ENCODE data around the gene SUN5.

Gene SUN5

GRCh38 chr20:32995802-32996201 is 8.4 kb downstream of the SUN5 start:
- in situ Hi-C loops (cut with HindIII; ENCODE audit: low sequenced_read_pairs), result no loop called here

DNA sequence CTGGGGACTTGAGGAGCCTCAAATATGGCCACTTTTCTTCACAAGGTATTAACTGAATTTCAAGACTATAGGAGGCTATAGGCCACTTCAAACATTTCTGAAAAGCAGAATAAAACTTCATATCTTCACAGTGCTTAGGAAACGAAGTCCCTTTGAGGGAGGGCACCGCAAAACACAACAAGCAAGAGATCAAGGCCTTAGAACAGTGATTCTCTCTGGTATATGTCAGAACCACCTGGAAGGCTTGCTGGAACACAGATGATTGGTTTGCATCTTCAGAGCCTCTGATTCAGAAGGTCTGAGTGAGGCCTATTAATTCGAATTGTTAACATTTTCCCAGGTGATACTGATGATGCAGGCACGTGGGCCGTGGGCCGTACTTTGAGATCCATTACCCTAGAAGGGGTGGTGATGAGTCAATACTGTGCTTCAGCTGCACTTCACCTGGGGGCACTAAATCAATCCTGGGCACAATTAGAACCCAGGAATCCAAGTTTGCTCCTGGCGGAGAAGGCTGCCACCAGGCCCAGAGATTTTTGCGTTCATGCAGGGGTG is 10.7 kb downstream of the SUN5 start:
- in situ Hi-C loops (cut with HindIII; ENCODE audit: low sequenced_read_pairs), result no loop called here

- in situ Hi-C loops (cut with HindIII; ENCODE audit: low sequenced_read_pairs), result no loop called here
Measured at GRCh38 chr20:32991792-32992641, 12.2 kb downstream of the SUN5 start.

- in situ Hi-C loops (cut with HindIII; ENCODE audit: low sequenced_read_pairs), result no loop called here
Measured at GRCh38 chr20:32991383-32991782, 12.8 kb downstream of the SUN5 start.

DNA sequence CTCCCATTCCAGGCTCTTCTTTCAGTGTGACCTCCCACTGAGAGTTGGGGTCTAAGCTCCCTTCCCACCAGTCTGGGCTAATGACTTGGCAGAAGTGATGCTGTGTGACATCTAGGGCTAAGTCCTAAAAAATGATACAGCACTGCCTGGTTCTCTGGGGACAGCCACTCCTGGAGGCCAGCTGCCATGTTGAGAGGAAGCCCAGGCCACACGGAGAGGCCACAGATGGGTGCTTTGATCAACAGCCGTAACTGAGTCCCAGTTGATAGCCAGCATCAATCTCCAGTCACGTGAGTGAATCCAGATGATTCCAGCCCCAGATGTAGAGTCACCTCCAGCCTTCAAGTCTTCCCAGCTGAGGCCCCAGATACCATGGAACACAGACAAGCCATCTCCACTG is 13.8 kb downstream of the SUN5 start:
- in situ Hi-C loops (cut with HindIII; ENCODE audit: low sequenced_read_pairs), result no loop called here

GRCh38 chr20:32989507-32990283 is 14.5 kb downstream of the SUN5 start:
- in situ Hi-C loops (cut with HindIII; ENCODE audit: low sequenced_read_pairs), result no loop called here

DNA sequence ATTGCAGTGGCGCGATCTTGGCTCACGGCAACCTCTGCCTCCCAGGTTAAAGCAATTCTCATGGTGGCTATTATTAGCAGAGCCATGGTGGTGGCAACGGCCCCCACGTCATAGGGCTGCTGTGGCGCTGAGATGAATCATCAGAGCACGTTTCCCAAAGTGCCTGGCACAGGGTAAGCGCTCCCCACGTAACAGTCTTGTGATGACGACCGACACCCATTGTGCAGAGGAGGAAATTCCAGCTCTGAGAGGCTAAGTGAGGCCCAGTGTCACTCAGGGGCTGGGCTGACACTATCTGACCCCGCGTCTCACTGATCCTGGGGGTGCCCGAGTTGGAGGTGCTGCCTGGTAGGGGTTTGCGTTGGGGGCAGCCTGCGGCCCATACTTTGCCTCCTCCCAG is 16.2 kb downstream of the SUN5 start:
- in situ Hi-C loops (cut with HindIII; ENCODE audit: low sequenced_read_pairs), result no loop called here

GRCh38 chr20:32987044-32987825 is 17.0 kb downstream of the SUN5 start:
- in situ Hi-C loops (cut with HindIII; ENCODE audit: low sequenced_read_pairs), result no loop called here

GRCh38 chr20:32986331-32986966 is 17.8 kb downstream of the SUN5 start:
- in situ Hi-C loops (cut with HindIII; ENCODE audit: low sequenced_read_pairs), result no loop called here

- in situ Hi-C loops (cut with HindIII; ENCODE audit: low sequenced_read_pairs), result no loop called here
Measured at GRCh38 chr20:32985596-32985995, 18.6 kb downstream of the SUN5 start.

DNA sequence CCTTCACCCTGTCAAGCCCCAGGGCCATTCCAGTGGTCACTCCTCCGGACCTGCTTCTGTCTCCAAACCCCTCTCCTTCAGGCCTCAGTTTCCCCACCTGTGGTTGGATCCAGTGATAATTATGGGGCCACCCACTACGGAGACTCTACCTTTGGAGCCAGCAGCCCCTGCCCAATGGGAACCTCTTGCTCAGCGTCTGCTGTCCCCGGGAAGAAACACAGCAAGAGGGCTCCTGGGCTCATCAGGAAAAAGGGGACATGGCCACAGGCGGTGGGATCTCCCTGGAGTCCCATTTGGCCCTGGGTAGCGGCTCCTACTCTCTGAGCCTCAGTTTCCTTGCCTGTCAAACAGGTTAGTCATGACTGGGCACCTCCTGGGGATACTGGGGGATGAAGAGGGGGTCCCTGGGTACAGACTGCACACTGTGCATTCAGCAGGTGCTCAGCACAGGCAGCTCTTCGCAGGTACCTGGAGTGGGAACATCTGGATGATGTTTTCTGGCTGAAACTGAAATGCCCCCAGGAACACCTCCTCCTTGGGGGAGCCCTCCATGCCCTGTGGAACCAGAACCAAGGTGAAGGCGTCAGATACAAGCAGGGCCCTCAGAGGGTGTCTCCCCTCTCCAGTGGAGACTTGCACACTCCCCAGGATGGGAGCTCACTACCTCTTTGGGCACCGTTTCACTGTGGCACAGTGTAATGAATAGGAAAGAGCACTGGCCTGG is 19.4 kb downstream of the SUN5 start:
- in situ Hi-C loops (cut with HindIII; ENCODE audit: low sequenced_read_pairs), result no loop called here

DNA sequence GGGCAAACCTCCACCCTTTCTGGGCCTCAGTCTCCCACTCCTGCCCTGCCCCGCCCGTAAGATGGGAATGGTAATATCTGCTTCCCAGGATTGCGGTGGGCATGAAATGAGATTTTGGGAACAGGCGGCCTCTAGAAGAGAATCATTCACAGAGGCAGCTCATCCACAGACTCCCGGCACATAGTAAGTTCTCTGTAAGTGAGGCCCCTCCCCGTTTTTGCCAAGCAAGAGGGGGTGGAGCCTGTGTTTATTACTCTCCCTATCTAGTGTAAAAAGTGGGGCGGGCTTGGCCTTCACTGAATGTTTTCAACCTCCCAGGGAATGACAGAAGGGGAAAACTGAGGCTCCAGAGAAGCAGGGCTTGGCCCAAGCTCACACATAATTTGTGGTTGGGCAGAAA is 20.0 kb downstream of the SUN5 start:
- in situ Hi-C loops (cut with HindIII; ENCODE audit: low sequenced_read_pairs), result no loop called here

DNA sequence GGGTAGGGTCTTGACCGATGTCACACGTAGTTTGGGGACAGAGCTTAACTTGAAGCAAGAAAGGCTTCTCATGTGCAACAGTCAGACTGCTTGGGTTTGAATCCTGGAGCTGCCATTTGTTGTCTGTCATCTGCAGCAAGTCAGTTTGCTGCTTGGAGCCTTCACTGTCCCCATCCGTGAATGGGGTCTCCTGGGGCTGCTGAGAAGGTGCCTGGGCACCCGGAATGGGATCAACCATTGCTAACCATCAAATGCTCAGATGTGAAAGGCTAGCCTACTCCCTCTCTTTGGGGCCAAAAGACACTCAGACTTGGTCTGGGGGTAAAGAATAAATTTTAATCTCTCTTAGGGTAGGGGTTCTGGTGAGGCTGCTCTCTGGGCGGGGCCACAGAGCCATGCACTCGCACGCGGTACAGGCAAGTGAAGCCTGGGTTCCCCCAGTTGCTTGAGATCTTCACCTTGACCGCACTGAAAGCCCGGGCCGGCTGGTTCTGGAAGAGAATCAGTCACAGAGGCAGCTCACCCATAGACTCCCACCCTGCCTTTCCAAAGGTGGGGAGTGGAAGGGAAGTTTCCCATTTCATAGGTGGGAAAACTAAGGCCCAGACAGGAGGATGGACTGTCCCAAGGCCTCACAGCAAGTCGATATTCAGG is 20.6 kb downstream of the SUN5 start:
- in situ Hi-C loops (cut with HindIII; ENCODE audit: low sequenced_read_pairs), result no loop called here

- in situ Hi-C loops (cut with HindIII; ENCODE audit: low sequenced_read_pairs), result no loop called here
Measured at GRCh38 chr20:32982617-32983458, 21.4 kb downstream of the SUN5 start.

GRCh38 chr20:32980990-32981389 is 23.2 kb downstream of the SUN5 start:
- in situ Hi-C loops (cut with HindIII; ENCODE audit: low sequenced_read_pairs), result no loop called here

DNA sequence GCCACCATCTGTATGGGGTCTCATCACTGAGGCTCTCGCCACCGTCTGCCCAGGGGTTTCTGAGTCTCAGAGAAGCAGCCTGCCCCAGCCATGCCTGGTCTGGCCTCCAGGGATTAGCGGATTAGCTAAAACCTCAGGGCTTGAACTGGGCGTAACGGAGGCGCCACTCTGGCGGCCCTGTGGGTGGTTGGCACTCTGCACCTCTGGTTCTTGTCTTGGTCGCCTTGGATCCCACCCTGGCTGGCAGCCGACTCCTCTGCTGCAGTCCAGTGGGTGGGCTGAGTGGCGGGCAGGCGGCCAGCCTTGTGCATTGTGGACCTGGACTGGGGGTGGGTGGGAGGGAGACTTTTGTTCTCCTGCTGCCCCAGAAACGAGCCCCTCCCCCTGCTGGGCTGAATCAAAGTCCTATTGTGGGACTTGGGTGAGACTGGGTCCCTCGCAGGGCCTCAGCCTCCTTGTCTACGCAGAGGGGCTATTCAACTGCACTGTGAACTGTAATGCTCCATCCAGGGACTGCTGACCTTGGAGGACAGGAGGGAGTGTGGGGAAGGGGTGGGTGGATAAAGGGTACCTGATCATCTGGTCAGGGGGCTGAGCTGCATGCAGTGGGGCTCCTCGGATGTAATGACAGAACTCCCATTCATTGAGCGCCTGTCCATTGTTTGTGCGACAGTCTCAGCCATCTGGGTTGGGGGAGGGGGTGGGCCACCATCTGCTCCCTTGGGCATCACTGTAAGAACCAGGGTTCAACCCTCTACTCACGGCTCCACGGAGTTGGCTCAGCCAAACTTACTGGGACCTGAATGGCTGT is 23.9 kb downstream of the SUN5 start:
- in situ Hi-C loops (cut with HindIII; ENCODE audit: low sequenced_read_pairs), result no loop called here

DNA sequence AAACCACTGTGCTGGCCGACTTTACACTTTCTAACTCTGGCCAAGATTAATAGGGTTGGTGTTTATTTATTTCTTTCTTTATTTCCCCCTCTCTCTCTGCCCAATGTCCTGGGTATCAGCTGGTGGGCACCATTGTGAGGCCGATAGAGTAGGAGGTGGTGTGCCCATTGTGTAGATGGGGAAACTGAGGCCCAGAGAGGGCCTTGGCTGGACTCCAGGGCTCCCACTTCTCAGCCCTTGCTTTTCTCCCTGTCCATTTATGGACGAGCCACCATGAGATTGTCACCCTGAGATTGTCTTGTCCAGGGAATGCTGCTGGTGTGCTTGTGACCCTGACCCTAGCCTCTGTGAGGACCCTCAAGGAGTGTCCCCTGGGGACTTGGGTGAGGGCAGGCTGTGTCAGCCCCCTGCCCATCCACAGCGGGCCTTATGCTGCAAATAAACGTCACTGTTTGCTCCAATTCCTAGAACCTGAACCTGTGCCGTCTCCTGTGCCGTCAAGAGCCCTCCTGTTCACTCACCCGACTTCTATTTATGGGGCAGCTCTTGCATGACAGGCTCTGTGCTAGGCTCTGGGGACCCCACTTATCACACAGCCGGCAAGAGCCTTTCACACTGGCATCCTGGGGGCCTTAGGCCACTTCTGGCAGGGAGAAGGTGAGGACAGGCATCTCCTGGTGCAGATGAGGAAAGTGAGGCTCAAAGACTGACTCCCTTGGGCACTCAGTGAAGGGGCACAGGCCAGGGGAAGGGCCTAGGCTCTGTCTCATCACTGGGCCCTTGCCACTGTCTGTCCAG is 24.8 kb downstream of the SUN5 start:
- in situ Hi-C loops (cut with HindIII; ENCODE audit: low sequenced_read_pairs), result no loop called here

Data from DLD1 (cell line).